SH-SY5Y (cell line): ENCODE results near the gene EZH1.

Experiments used
- GATA2 ChIP-seq: IDR thresholded peaks from 2 replicates; pipeline ENCODE4 v1.6.1; 2011; ENCODE audit warnings: mild to moderate bottlenecking, low read depth, low read length
- GATA3 ChIP-seq: IDR thresholded peaks from 2 replicates; pipeline ENCODE4 v1.6.1; 2011; ENCODE audit warnings: low read depth, mild to moderate bottlenecking, low read length, moderate library complexity

The EZH1 gene

DNA sequence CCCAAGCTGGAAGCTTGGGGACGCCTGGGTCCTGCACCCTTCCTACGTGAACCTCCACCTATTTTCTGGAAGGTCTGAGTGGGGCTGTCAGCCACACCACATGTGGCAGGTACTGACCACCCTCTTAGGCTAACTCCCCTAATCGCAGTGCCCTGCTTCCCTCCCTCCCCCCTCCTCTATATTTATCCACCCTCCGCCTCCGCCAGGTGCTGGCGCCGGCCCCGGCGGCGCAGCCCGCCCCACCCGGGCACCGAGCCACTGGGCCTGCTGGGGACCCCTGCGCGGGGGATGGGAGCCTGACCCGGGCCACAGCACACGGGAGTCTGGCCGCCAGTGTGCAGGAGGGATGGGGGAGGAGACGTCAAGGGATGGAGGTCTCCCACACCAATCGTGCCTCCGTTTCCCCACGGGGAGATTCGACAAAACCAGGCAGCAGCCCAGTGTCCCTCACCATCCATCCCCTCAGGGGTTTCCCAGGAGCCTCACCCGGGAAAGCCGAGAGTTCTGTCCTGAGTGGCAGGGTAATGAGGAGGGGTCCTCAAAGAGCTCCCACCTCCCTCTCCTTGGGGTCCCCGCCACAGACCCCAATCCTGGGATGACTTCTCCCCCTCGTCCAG lies 69.4 kb downstream of the EZH1 start:
- TF ChIP-seq GATA3 (no peak), GATA2 (no peak)

DNA sequence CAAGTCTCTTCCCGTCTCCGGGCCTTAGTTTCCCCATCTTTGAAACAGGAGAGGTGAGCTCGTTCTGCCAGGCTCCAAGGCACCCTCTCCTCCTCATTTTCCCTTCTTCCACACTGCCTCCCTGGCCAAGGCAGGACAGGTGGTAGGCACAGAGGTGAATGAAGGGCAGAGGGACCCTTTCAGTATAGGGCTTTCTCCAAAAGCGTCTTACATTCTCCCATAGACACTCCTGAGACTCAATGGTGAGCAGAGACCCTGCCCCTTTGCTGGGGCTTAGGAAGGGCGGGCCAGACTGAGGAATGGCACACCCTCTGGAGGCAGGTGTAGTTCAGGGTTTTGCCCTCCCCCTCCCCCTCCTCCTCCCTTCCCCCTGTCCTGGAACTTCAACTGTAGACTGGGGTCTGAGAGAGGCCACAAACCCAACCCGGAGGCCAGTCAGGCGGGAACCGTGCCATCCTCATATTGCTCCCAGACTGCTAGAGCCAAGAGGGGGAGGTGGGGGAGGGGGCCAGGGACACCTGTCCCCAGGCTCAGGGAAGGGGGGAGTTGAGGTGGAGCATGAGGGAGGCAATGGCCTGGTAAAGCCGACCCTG lies 70.0 kb downstream of the EZH1 start:
- TF ChIP-seq GATA2 (no peak), GATA3 (no peak)

DNA sequence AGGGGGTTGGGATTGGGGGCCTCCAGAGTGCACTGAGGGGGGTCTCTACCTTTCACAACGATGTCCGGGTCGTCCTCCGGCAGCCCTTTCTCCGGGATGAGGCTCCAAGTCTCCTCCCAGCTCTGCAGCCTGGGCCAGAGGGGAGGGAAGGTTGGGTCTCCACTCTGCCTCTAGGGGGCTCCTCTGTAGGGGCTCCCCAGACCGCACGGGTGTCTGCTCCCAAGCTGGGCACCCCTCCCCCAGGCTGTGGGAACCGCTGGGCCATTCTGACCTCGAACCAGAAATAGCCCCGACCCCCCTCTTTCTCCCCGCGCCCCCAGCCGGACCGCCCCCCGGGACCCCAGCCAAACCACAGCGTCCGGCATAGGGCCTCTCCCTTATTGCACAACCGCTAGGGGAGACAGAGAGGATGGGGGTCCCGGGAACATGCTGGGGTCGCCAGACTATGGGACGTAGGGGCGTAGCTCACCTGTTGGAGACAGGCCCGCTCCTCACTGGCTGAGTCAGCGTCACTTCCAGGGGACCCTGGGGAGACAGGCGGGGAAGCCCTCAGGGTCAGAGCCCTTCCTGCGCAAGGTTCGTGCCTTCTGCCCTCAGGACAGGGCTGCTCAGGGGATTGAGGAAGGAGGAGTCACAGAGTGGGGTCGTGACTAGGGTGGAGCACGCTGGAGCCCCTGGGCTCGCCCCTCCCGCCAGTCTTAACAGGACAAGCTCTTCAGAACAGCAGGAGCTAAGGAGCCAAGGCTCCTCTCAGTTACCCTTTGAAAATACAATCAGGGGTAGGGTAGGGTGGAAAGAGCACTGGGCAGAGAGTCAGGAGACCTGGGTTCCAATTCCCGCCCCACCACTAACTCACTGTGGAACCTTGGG lies 70.7 kb downstream of the EZH1 start:
- TF ChIP-seq GATA2: no peak
- TF ChIP-seq GATA3: no peak

DNA sequence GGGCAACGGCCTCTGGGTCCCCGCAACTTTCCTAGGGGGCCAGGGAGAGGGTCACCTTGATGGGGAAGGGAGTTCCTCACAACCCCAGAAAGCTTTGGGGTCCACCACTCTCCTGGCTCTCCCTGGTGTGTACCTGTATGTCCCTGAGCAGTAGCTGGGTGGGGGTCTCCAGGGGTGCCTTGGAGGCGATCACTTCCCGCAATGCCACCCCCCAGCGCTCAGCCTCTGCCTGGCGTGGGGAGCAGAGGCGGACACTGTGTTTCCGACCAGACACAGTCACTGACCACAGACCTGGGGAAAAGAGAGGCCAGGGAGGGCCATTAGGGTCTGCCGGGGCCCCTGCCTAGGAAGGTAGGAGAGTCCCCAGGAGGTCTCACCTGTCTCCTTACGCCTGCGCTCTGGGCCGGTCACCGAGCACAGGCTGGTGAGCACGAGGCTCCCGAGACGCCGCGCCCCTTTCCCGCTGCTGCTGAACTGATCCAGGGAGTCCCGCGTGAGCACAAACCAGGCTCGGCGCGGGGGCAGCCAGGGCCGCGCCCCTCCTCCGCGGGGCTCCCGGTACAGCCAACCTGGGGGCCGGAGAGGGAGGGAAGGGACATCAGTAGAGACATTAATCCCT lies 71.5 kb downstream of the EZH1 start:
- TF ChIP-seq GATA3: no peak
- TF ChIP-seq GATA2: no peak

GRCh38 chr17:42672038-42672437 lies 72.8 kb downstream of the EZH1 start:
- TF ChIP-seq GATA3: no peak
- TF ChIP-seq GATA2: no peak

DNA sequence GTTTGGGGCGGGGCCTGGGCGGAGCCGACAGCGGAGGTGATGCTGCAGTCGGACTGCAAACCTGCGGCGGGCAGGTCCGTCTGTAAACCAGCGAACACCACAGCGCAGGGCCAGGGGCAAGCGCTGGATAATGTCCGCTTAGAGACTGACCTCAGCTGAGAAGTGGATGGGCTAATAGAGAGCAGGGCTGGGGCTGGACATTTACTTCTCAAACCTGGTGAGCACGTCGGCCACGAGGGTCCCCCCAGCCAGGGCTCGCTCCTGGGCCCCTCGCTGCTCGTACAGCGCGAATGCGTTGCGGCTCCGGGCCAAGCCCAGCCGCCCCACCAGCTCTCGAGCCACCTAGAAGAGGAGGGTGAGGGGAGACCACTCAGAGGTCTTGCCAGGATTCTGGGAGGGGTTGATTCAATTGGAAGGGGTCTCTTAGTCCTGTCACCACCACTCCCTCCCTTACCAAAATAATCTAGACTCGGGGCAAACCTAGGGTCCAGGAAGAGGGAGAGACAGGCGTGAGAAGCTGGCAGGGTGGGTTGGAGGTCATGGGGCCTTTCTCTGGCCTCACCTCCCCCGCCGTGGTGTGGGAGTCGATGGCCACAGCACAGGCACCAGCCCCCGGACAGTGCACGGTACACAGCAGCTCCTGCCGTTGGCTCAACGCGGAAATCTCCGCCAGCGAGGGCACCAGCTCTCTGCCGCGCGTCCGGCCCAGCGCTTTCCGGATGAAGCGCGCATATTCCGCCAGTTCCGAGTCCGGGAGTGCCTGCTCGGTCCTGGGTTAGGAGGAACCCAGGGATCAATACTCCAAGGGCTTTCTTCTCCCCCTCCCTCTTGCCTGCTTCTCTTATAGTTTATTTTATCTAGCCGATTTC lies 73.8 kb downstream of the EZH1 start:
- no peak for TF ChIP-seq GATA2

GRCh38 chr17:42669977-42670788 lies 74.7 kb downstream of the EZH1 start:
- TF ChIP-seq GATA2 (no peak), GATA3 (no peak)

- no peak for TF ChIP-seq GATA2
- no peak for TF ChIP-seq GATA3
Measured at GRCh38 chr17:42669705-42669976, 75.2 kb downstream of the EZH1 start.

- TF ChIP-seq GATA3 (no peak), GATA2 (no peak)
Measured at GRCh38 chr17:42667088-42667951, 77.5 kb downstream of the EZH1 start.

GRCh38 chr17:42665581-42666001 lies 79.2 kb downstream of the EZH1 start:
- no peak for TF ChIP-seq GATA3

GRCh38 chr17:42660692-42661345 lies 84.0 kb downstream of the EZH1 start:
- TF ChIP-seq GATA2: no peak
- no peak for TF ChIP-seq GATA3
